Hematopoietic multipotent progenitor cell treated with erythropoietin and hydrocortisone succinate and interleukin-3 and kit ligand, for 6 days (in vitro differentiated cells): ENCODE results near the gene SLC38A1.
"Not testable (repeated sequence)": the region's sequence is repeated elsewhere in the genome, so short reads cannot be mapped to it uniquely, and the experiment has no call there.

Experiments
- DNase-seq: peaks from one replicate; pipeline ENCODE4 v3.0.0-alpha.2; 2015

Gene SLC38A1

DNA sequence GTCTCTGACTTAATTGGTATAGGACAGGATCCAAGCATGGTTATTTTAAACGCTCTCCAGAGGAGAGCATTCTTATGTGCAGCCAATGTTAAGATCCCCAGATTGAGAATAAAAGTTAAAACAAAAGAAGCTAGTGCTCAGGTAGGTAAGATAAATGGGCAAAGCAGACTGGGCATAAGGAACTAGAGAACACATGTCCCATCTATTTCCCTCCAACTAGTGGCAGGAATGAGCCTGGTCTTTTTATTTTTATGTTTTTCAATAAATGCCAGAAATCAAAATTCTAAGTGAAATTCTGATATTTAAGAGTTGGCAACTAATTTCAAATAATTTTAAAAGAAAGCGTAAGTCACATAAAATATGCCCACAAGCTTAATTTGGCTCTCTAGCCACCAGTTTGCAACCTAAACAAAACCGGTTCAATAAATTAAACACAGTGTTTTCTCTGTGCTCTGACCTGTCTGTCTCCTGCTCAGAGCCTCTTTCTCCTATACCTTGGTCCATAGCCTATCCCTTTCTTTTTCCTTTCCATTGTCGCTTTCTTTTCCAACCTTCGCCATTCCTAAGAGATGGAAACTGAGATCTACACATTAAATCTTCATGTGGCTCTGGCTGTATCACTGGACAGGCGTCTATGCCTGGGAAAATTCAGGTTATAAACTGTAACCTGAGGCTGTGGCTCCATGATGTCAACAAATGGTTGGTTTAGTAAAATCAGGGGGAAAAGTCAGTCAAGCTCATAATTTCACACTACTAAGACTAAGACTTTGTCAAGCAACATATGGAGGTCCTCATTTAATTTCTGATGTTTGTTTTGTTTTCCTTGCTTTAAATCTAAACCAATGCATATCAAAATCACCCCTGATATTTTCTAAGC is 5.5 kb downstream of the SLC38A1 start:
- no peak for DNase-seq

GRCh38 chr12:46261646-46262045 is 7.2 kb downstream of the SLC38A1 start:
- DNase-seq = no peak

- no peak for DNase-seq
Observed at GRCh38 chr12:46260913-46261476, 7.8 kb downstream of the SLC38A1 start.

- no peak for DNase-seq
Observed at GRCh38 chr12:46260124-46260912, 8.5 kb downstream of the SLC38A1 start.

- DNase-seq = no peak
Observed at GRCh38 chr12:46259713-46260112, 9.1 kb downstream of the SLC38A1 start.

GRCh38 chr12:46259071-46259470 is 9.8 kb downstream of the SLC38A1 start:
- DNase-seq = no peak

DNA sequence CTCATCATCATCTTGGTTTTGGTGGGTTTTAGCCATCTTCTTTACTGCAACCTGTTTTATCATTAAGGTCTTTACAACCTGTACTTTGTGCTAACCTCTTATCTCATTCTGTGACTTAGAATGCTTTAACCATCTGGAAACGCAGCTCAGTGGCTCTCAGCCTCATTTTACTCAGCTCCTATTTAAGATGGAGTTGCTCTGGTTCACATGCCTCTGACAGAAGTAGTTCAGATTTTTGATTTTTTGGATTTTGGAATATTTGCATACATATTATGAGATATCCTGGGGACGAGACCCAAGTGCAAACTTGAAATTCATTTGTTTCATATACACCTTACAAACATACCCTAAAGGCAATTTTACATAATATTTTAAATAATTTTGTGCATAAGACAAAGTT is 10.7 kb downstream of the SLC38A1 start:
- DNase-seq = no peak

DNA sequence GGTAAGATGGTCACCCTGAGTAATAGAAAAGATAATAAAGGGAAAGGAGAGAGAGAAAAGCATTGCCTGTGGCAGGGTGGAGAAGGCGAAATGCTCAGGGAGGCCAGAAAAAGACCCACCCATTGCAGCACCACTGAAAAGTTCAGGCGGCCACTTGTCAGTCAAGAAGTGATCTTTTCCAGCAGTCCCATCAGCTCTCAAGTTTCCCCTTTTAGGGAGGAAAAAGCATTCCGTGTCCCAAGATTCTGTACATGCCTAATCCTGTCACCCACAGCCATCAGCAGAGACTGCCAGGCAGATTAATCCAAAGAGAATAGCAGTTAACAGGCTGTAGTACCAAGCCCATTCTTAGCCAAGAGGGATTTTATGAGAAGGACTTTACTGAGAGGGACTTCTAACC is 11.9 kb downstream of the SLC38A1 start:
- no peak for DNase-seq

- DNase-seq = no peak
Observed at GRCh38 chr12:46253544-46254162, 15.2 kb downstream of the SLC38A1 start.

DNA sequence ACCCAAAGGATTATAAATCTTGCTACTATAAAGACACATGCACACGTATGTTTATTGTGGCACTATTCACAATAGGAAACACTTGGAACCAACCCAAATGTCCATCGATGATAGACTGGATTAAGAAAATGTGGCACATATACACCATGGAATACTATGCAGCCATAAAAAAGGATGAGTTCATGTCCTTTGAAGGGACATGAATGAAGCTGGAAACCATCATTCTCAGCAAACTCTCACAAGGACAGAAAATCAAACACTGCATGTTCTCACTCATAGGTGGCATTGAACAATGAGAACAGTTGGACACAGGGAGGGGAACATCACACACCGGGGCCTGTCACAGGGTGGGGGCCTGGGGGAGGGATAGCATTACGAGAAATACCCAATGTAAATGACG is 16.8 kb downstream of the SLC38A1 start:
- not testable (repeated sequence) for DNase-seq

DNA sequence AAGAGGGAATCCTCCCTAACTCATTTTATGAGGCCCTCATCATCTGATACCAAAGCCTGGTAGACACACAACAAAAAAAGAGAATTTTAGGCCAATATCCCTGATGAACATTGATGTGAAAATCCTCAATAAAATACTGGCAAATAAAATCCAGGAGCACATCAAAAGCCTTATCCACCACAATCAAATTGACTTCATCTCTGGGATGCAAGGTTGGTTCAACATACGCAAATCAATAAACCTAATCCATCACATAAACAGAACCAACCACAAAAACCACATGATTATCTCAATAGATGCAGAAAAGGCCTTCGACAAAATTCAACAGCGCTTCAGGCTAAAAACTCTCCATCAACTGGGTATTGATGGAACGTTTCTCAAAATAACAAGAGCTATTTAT is 18.9 kb downstream of the SLC38A1 start:
- not testable (repeated sequence) for DNase-seq

GRCh38 chr12:46246021-46246700 is 22.7 kb downstream of the SLC38A1 start:
- no peak for DNase-seq

DNA sequence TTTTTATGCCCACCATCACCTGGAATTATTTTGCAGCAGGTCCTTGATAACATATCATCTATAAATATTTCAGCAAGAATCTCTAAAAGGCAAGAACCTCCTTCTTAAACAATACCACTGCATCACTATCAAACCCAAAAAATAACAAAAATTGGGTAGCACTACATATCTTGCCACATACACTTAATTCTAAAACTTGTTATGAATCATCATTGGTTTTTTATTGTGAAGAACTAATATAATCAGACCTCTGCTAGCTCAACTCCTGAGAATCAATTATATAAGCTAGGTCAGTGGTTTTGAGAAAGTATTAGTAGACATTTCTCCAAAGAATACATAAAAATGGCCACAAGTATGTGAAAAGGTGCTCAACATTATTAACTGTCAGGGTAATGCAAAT is 23.8 kb downstream of the SLC38A1 start:
- DNase-seq = no peak

DNA sequence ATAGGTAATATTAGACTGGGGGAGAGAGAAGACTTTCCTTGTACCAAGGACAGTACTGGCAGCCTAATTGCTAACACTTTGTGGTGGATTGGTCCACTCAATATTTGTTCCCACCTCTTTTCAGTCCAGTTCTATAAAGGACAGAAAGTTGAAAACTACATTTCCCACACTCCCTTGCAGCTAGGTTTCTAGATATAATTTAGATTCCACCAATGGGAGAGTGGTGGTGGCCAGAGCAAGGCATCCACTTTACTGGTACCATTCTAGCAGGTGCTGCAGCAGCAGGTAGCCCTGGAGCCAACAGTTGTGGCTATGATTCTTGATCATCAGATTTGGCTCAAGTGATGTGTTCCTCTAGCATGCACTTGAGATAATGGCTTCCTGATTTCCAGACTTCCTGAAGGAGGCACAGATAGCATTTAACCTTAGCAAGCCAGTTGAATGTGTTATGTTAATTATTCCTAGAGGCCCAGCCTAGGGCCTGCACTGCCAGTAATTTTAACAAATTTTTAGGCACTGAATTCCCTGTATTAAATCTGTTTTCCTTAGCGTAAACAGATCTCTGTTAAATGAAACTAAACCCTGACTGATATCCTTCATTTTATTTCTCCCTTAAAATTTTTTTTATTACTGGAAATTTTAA is 24.4 kb downstream of the SLC38A1 start:
- DNase-seq = no peak

DNA sequence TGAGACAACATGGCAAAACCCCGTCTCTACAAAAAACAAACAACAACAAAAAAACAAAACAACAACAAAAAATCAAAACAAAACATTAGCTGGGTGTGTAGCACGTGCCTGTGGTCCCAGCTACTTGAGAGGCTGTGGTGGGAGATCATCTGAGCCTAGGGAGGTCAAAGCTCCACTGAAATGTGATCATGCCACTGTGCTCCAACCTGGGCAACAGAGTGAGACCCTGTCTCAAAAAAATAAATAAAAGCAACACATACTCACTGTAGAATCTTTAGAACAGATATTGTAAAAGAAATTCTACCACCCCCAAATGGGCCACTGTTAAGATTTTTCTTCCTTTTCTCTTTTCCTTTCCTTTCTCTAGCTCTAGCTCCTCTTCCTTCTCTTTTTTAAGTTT is 26.3 kb downstream of the SLC38A1 start:
- DNase-seq = no peak

DNA sequence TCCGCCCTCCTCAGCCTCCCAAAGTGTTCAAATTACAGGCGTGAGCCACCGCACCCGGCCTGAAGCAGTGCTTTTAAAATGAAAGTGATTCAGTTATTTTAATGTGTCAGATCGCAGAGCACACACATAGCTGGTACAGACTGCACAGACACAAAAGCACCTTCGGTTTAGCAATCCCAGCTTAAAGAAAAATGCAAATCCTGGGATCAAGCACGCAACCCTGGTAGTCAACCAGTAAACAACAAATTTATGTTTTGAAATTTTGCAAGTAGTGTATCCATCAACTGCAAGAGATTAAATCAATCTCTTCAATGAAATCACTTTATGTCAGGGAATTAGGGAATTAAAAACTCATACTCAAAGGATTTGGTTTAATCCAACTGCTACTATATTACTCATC is 28.4 kb downstream of the SLC38A1 start:
- DNase-seq = no peak

GRCh38 chr12:46238821-46239220 is 30.0 kb downstream of the SLC38A1 start:
- DNase-seq = no peak

DNA sequence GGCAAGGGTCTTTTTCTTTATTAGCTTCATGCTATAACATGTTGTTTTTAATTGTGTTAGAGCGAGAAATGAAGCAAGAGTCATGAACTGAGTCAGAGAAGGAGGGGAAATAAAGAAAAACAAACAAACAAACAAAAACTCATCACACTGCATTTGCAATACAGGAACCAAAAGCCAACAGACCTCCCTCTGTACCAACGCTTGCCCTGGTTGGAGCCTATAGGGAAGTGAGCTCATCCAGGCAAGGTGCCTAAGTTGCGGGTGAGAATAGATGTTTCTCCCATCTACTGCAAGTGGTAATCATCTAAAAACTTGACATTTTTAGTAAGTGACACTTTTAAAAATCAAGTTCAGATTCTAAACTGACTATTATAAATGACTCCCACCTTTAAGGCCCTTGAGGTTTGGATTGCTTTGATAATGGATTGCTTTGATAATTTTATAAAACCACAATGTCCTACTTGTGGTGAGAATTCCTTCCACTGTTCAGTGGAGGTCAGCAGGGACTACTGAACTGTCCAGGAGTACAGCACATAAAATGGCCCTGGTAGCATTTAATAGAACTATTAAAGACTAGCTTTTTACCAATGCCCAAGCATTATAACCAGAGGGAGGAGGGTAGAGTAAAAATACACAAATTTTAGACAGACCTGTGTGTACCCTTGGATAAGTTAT is 31.3 kb downstream of the SLC38A1 start:
- DNase-seq = no peak

DNA sequence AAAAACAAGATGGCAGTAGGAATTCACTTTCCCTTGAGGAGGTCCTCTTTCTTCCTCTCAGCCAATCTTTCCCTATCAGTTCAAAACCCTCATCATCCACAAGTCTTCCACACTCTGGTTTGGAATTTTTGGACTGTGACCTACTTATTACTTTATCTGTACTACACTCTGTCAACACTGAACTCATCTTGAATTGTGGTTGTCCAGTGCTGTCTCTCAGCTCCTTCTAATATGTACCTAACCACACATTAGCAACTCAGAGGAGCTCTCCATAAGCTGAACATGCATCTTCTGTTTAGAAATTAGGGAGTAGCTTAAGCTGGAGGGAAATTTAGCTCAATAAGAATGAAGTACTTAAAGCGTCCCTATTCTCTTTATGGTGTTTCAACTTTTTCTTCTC is 34.8 kb downstream of the SLC38A1 start:
- DNase-seq = no peak

GRCh38 chr12:46233423-46233822 is 35.4 kb downstream of the SLC38A1 start:
- peak; percentile 38 for DNase-seq

- no peak for DNase-seq
Observed at GRCh38 chr12:46230983-46231382, 37.9 kb downstream of the SLC38A1 start.

DNA sequence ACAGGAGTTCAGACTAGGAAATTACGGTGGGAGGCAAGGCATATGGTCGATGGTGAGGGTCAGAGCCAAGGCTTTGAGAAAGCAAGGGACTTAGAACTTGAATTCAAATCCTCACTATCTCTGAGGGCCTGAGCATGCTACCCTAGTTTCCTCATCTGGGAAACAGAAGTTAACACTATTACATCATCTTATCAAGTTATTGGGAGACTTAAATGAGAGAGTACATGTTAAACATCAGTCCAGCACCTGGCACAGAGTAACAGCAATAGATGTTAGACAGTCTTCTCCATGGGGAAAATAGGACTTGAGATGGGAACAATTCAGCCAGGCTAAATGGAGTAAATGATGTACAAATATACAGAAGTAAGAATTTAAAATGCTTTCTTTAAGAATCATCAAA is 38.5 kb downstream of the SLC38A1 start:
- no peak for DNase-seq
